HEK293T (cell line): Measurements from ENCODE around the gene SLC66A2.

Experiments used
- CTCF ChIA-PET: fragments of 350-600 bp; formaldehyde crosslinking; extraction: SDS; loops from one replicate; lab custom pipeline; 2021; ENCODE audit warnings: antibody characterized with exemption, inconsistent platforms; lab: Yijun Ruan, JAX
- POLR2A ChIA-PET: fragments of 350-600 bp; formaldehyde crosslinking; extraction: SDS; loops from one replicate; lab custom pipeline; 2020; ENCODE audit warnings: antibody characterized with exemption, inconsistent platforms; lab: Yijun Ruan, JAX
- DNase-seq: peaks from one replicate; pipeline ENCODE4 v3.0.0; 2012; ENCODE audit warnings: mixed read lengths; ENCODE audit errors: extremely low spot score
- ARNT ChIP-seq: fragments of 450-650 bp; IDR thresholded peaks from 2 replicates; pipeline ENCODE4 v1.6.1; 2017; ENCODE audit warnings: mild to moderate bottlenecking
- BHLHE40 ChIP-seq: fragments of 450-650 bp; IDR thresholded peaks from 2 replicates; pipeline ENCODE4 v1.6.1; 2016; ENCODE audit warnings: mild to moderate bottlenecking, moderate library complexity, borderline replicate concordance
- CTBP1 ChIP-seq: fragments of 450-650 bp; IDR thresholded peaks from 2 replicates; pipeline ENCODE4 v1.6.1; 2016; ENCODE audit warnings: borderline replicate concordance
- ELF4 ChIP-seq: fragments of 450-650 bp; IDR thresholded peaks from 2 replicates; pipeline ENCODE4 v1.6.1; 2017; ENCODE audit warnings: antibody characterized with exemption
- FOXA1 ChIP-seq: fragments of 450-650 bp; IDR thresholded peaks from 2 replicates; pipeline ENCODE4 v1.6.1; 2016; ENCODE audit warnings: mild to moderate bottlenecking
- FOXK2 ChIP-seq: fragments of 450-650 bp; IDR thresholded peaks from 2 replicates; pipeline ENCODE4 v1.6.1; 2016; ENCODE audit warnings: mild to moderate bottlenecking
- FOXM1 ChIP-seq: fragments of 450-650 bp; IDR thresholded peaks from 2 replicates; pipeline ENCODE4 v1.6.1; 2017; ENCODE audit warnings: mild to moderate bottlenecking, borderline replicate concordance
- HDGF ChIP-seq: fragments of 450-650 bp; IDR thresholded peaks from 2 replicates; pipeline ENCODE4 v1.6.1; 2017; ENCODE audit warnings: antibody characterized with exemption, borderline replicate concordance
- L3MBTL2 ChIP-seq: fragments of 450-650 bp; conservative IDR thresholded peaks from 2 replicates; pipeline ENCODE4 v1.6.1; 2016; ENCODE audit warnings: mild to moderate bottlenecking
- LEF1 ChIP-seq: fragments of 450-650 bp; IDR thresholded peaks from 2 replicates; pipeline ENCODE4 v1.6.1; 2017; ENCODE audit warnings: mild to moderate bottlenecking, borderline replicate concordance
- NFRKB ChIP-seq: fragments of 450-650 bp; IDR thresholded peaks from 2 replicates; pipeline ENCODE4 v1.6.1; 2016; ENCODE audit warnings: mild to moderate bottlenecking, moderate library complexity
- PKNOX1 ChIP-seq: fragments of 450-650 bp; IDR thresholded peaks from 2 replicates; pipeline ENCODE4 v1.6.1; 2016
- SP1 ChIP-seq: fragments of 450-650 bp; IDR thresholded peaks from 2 replicates; pipeline ENCODE4 v1.6.1; 2017
- SUZ12 ChIP-seq: fragments of 450-650 bp; IDR thresholded peaks from 2 replicates; pipeline ENCODE4 v1.6.1; 2016; ENCODE audit warnings: mild to moderate bottlenecking
- TARDBP ChIP-seq: fragments of 450-650 bp; IDR thresholded peaks from 2 replicates; pipeline ENCODE4 v1.6.1; 2016
- ZNF384 ChIP-seq: fragments of 450-650 bp; IDR thresholded peaks from 2 replicates; pipeline ENCODE4 v1.6.1; 2016

The SLC66A2 gene

GRCh38 chr18:79965119-79965902, 13.9 kb upstream of the SLC66A2 start:
- POLR2A ChIA-PET = interaction anchor here (1.8 kb wide), 1 partner anchor 13 kb away, joined by 6 read pairs; the partner anchor contains the start of gene SLC66A2
- CTCF ChIA-PET = no interaction called here
- peak; percentile 33 for DNase-seq
- TF ChIP-seq CTBP1 = no peak
- peak; percentile 98 for TF ChIP-seq L3MBTL2

GRCh38 chr18:79964330-79965118, 13.1 kb upstream of the SLC66A2 start, which contains the start of gene HSBP1L1:
Gene HSBP1L1 (plus strand): TSS chr18:79964643. CDS start chr18:79964736, 93 bp downstream.
- TF ChIP-seq ZNF384 (no peak), ARNT (no peak), CTBP1 (no peak), LEF1 (no peak), ELF4 (no peak)
- POLR2A ChIA-PET = interaction anchor here (1.8 kb wide), 1 partner anchor 13 kb away, joined by 6 read pairs; the partner anchor contains the start of gene SLC66A2
- DNase-seq = peak; percentile 49
- CTCF ChIA-PET = no interaction called here

GRCh38 chr18:79963658-79964329, 12.3 kb upstream of the SLC66A2 start:
- no peak for TF ChIP-seq NFRKB
- TF ChIP-seq HDGF = no peak
- TF ChIP-seq FOXA1 = no peak
- TF ChIP-seq ZNF384 = no peak
- TF ChIP-seq FOXK2 = no peak
- TF ChIP-seq PKNOX1 = no peak
- no peak for TF ChIP-seq TARDBP
- no peak for TF ChIP-seq L3MBTL2
- TF ChIP-seq SP1 = no peak
- no peak for TF ChIP-seq LEF1
- no peak for TF ChIP-seq BHLHE40
- TF ChIP-seq FOXM1 = no peak
- TF ChIP-seq ELF4 = no peak
- no peak for TF ChIP-seq SUZ12
- TF ChIP-seq CTBP1 = no peak
- TF ChIP-seq ARNT = no peak
- CTCF ChIA-PET = no interaction called here
- DNase-seq = no peak
- POLR2A ChIA-PET = no interaction called here

GRCh38 chr18:79962835-79963657, 11.6 kb upstream of the SLC66A2 start:
- no peak for TF ChIP-seq LEF1
- no peak for TF ChIP-seq HDGF
- TF ChIP-seq CTBP1 = no peak
- TF ChIP-seq BHLHE40 = no peak
- no peak for TF ChIP-seq SP1
- no peak for TF ChIP-seq NFRKB
- TF ChIP-seq ZNF384 = no peak
- TF ChIP-seq ARNT = no peak
- no peak for TF ChIP-seq ELF4
- TF ChIP-seq FOXK2 = no peak
- TF ChIP-seq FOXM1 = no peak
- TF ChIP-seq PKNOX1 = no peak
- no peak for TF ChIP-seq L3MBTL2
- no peak for TF ChIP-seq TARDBP
- TF ChIP-seq FOXA1 = no peak
- no peak for DNase-seq
- POLR2A ChIA-PET = no interaction called here
- CTCF ChIA-PET = no interaction called here

DNA sequence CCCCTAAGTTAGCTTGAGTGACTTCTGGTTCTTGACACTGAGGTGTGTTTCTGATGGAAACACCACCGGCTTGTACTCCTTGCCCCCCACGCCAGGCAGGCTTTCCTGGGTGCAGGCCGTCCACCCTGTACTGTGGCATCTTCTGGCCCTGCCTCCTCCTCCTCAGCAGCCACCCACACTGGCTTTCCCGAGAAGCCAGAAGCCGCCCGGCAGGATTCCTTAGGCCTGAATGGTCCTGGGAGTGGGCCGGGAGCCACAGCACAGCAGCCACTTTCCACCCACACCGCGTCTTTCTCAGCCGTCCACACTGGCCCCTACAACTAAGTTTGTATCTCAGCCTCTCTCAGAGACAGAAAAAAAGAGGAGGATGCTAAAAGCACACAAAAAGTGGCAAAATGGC, 10.9 kb upstream of the SLC66A2 start:
- CTCF ChIA-PET = no interaction called here
- TF ChIP-seq CTBP1 = no peak
- TF ChIP-seq TARDBP = no peak
- no peak for TF ChIP-seq ARNT
- POLR2A ChIA-PET = interaction anchor here (0.7 kb wide), 1 partner anchor 11 kb away, joined by 3 read pairs; the partner anchor contains the start of gene SLC66A2
- no peak for DNase-seq
